DMS 273 (cell line): ENCODE results near the gene RNU1-3.
A peak's percentile ranks its signal among the peaks of the same experiment; 100 is the strongest.
"Not testable (repeated sequence)": the region's sequence is repeated elsewhere in the genome, so short reads cannot be mapped to it uniquely, and the experiment has no call there.

Experiments
- DNase-seq: peaks from one replicate; lab custom pipeline; 2025; ENCODE audit not compliant: unreplicated experiment; lab: John Stamatoyannopoulos, UW

Gene RNU1-3

GRCh38 chr1:16694308-16694702 is 27.6 kb upstream of the RNU1-3 start:
- DNase-seq, result not testable (repeated sequence)

- DNase-seq, result not testable (repeated sequence)
Observed at GRCh38 chr1:16693449-16694307, 26.9 kb upstream of the RNU1-3 start.

- DNase-seq, result not testable (repeated sequence)
Observed at GRCh38 chr1:16692717-16693448, 26.1 kb upstream of the RNU1-3 start.

- not testable (repeated sequence) for DNase-seq
Observed at GRCh38 chr1:16692283-16692682, 25.5 kb upstream of the RNU1-3 start.

GRCh38 chr1:16690971-16691682 is 24.4 kb upstream of the RNU1-3 start:
- DNase-seq, result not testable (repeated sequence)

- DNase-seq, result not testable (repeated sequence)
Observed at GRCh38 chr1:16687132-16687800, 20.5 kb upstream of the RNU1-3 start.

- DNase-seq, result not testable (repeated sequence)
Observed at GRCh38 chr1:16685445-16686371, 19.0 kb upstream of the RNU1-3 start.

- DNase-seq, result peak; percentile 32
Observed at GRCh38 chr1:16684738-16685337, 18.1 kb upstream of the RNU1-3 start.

- DNase-seq, result not testable (repeated sequence)
Observed at GRCh38 chr1:16684152-16684551, 17.4 kb upstream of the RNU1-3 start.

- not testable (repeated sequence) for DNase-seq
Observed at GRCh38 chr1:16682803-16683202, 16.1 kb upstream of the RNU1-3 start.

GRCh38 chr1:16680366-16680765 is 13.6 kb upstream of the RNU1-3 start:
- not testable (repeated sequence) for DNase-seq

- peak; percentile 87 for DNase-seq
Observed at GRCh38 chr1:16677552-16678431, 11.0 kb upstream of the RNU1-3 start.

GRCh38 chr1:16676661-16677523 is 10.1 kb upstream of the RNU1-3 start:
- not testable (repeated sequence) for DNase-seq

GRCh38 chr1:16675118-16675510 is 8.4 kb upstream of the RNU1-3 start:
- DNase-seq, result not testable (repeated sequence)

GRCh38 chr1:16673976-16674375 is 7.2 kb upstream of the RNU1-3 start:
- DNase-seq, result not testable (repeated sequence)

GRCh38 chr1:16665836-16666235 is 912 bp downstream of the RNU1-3 start:
- not testable (repeated sequence) for DNase-seq

GRCh38 chr1:16658234-16658633 is 8.5 kb downstream of the RNU1-3 start:
- not testable (repeated sequence) for DNase-seq
